BE2C (cell line): ENCODE measurements around the gene FN1.

ENCODE experiments used
- DNase-seq: peaks from one replicate; pipeline ENCODE4 v3.0.0-alpha.2; 2020
- H3K27me3 ChIP-seq: fragments of 250-450 bp; sonication (Bioruptor Pico); 2 replicates; pipeline ENCODE4 v1.5.1; 2020; ENCODE audit warnings: mild to moderate bottlenecking
- H3K36me3 ChIP-seq: fragments of 250-450 bp; sonication (Bioruptor Pico); 2 replicates; pipeline ENCODE4 v1.5.1; 2020; ENCODE audit warnings: mild to moderate bottlenecking
- H3K4me1 ChIP-seq: fragments of 250-450 bp; sonication (Bioruptor Pico); 2 replicates; pipeline ENCODE4 v1.5.1; 2020
- H3K4me3 ChIP-seq: 2 replicates; pipeline ENCODE4 v1.5.1; 2011; ENCODE audit warnings: low read depth, low read length
- H3K9me3 ChIP-seq: fragments of 250-450 bp; sonication (Bioruptor Pico); 2 replicates; pipeline ENCODE4 v1.5.1; 2020
- CTCF ChIP-seq: IDR thresholded peaks from 2 replicates; pipeline ENCODE4 v1.5.1; 2012; ENCODE audit warnings: mild to moderate bottlenecking, low read depth, low read length

FN1 gene

GRCh38 chr2:215431290-215431689, 4.6 kb downstream of the FN1 start:
- H3K9me3 ChIP-seq = no peaks in the 10 kb centered on the region
- no peak overlapping the region for H3K4me3 ChIP-seq
- H3K4me1 ChIP-seq = no peaks in the 10 kb centered on the region
- no peak for TF ChIP-seq CTCF
- peaks cover 6% of the 10 kb centered on the region for H3K27me3 ChIP-seq
- no peak for DNase-seq
- no peaks in the 10 kb centered on the region for H3K36me3 ChIP-seq

- no peak for TF ChIP-seq CTCF
- H3K27me3 ChIP-seq = peaks cover 5% of the 10 kb centered on the region; the same call in 1 of the 2 replicates
- no peak for DNase-seq
- H3K9me3 ChIP-seq = no peaks in the 10 kb centered on the region
- H3K4me1 ChIP-seq = no peaks in the 10 kb centered on the region
- H3K36me3 ChIP-seq = no peaks in the 10 kb centered on the region
- H3K4me3 ChIP-seq = no peak overlapping the region
Measured at GRCh38 chr2:215430528-215431187, 5.2 kb downstream of the FN1 start.

GRCh38 chr2:215429424-215429823, 6.4 kb downstream of the FN1 start:
- no peak for TF ChIP-seq CTCF
- Histone ChIP-seq H3K4me3 (no peak overlapping the region), H3K27me3 (no peaks in the 10 kb centered on the region), H3K36me3 (no peaks in the 10 kb centered on the region), H3K9me3 (no peaks in the 10 kb centered on the region), H3K4me1 (no peaks in the 10 kb centered on the region)
- DNase-seq = no peak

GRCh38 chr2:215428060-215428910, 7.6 kb downstream of the FN1 start:
- Histone ChIP-seq H3K4me1 (no peaks in the 10 kb centered on the region), H3K9me3 (no peaks in the 10 kb centered on the region), H3K27me3 (no peaks in the 10 kb centered on the region), H3K4me3 (no peak overlapping the region), H3K36me3 (no peaks in the 10 kb centered on the region)
- no peak for TF ChIP-seq CTCF
- DNase-seq = no peak

GRCh38 chr2:215427585-215427984, 8.3 kb downstream of the FN1 start:
- DNase-seq = no peak
- H3K36me3 ChIP-seq = no peaks in the 10 kb centered on the region
- no peaks in the 10 kb centered on the region for H3K27me3 ChIP-seq
- H3K4me1 ChIP-seq = no peaks in the 10 kb centered on the region
- no peaks in the 10 kb centered on the region for H3K9me3 ChIP-seq
- TF ChIP-seq CTCF = no peak
- no peak overlapping the region for H3K4me3 ChIP-seq
